Measurements from ENCODE around the gene KRT36.

GRCh38 chr17:41474863-41475262, 14.8 kb downstream of the KRT36 start:
- TF ChIP-seq, protein P1, sequence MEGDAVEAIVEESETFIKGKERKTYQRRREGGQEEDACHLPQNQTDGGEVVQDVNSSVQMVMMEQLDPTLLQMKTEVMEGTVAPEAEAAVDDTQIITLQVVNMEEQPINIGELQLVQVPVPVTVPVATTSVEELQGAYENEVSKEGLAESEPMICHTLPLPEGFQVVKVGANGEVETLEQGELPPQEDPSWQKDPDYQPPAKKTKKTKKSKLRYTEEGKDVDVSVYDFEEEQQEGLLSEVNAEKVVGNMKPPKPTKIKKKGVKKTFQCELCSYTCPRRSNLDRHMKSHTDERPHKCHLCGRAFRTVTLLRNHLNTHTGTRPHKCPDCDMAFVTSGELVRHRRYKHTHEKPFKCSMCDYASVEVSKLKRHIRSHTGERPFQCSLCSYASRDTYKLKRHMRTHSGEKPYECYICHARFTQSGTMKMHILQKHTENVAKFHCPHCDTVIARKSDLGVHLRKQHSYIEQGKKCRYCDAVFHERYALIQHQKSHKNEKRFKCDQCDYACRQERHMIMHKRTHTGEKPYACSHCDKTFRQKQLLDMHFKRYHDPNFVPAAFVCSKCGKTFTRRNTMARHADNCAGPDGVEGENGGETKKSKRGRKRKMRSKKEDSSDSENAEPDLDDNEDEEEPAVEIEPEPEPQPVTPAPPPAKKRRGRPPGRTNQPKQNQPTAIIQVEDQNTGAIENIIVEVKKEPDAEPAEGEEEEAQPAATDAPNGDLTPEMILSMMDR (IDR thresholded peaks at IDR 0.05) = no peak
- TF ChIP-seq POLR2A (IDR thresholded peaks at IDR 0.05) (no peak), EP300 (IDR thresholded peaks at IDR 0.05) (no peak)
